Measurements from ENCODE around the gene ONECUT3.

Gene ONECUT3

GRCh38 chr19:1780272-1780958 is 27.1 kb downstream of the ONECUT3 start:
- Histone ChIP-seq H3K4me1 (ENCODE audit: control insufficient read depth in 1 of 2, insufficient read depth in 2 of 2, low read length in 2 of 2) (no peaks in the 10 kb centered on the region), H3K27ac (ENCODE audit: low read depth, low read length) (no peak overlapping the region), H3K4me3 (ENCODE audit: low read depth in 1 of 2, low read length in 2 of 2) (no peak overlapping the region), H3K36me3 (ENCODE audit: control insufficient read depth in 1 of 2, insufficient read depth in 2 of 2, low read length in 2 of 2) (no peaks in the 10 kb centered on the region), H3K27me3 (ENCODE audit: control insufficient read depth in 1 of 2, insufficient read depth in 2 of 2, low read length in 2 of 2) (peaks cover 39 to 44% of the 10 kb centered on the region in 2 donors), H3K9ac (ENCODE audit: low read depth in 1 of 2, low read length in 2 of 2) (no peak overlapping the region), H3K9me3 (ENCODE audit: control insufficient read depth in 1 of 2, low read length in 2 of 2) (peaks cover 4 to 5% of the 10 kb centered on the region in 2 donors)

GRCh38 chr19:1782521-1782920 is 29.2 kb downstream of the ONECUT3 start:
- no peak overlapping the region for H3K4me3 ChIP-seq (ENCODE audit: low read depth in 1 of 2, low read length in 2 of 2)
- H3K9me3 ChIP-seq (ENCODE audit: control insufficient read depth in 1 of 2, low read length in 2 of 2) = peaks cover 4 to 5% of the 10 kb centered on the region in 2 donors
- H3K27me3 ChIP-seq (ENCODE audit: control insufficient read depth in 1 of 2, insufficient read depth in 2 of 2, low read length in 2 of 2) = peaks cover 26 to 32% of the 10 kb centered on the region in 2 donors

GRCh38 chr19:1783354-1783753 is 30.0 kb downstream of the ONECUT3 start:
- Histone ChIP-seq H3K27me3 (ENCODE audit: control insufficient read depth in 1 of 2, insufficient read depth in 2 of 2, low read length in 2 of 2) (peaks cover 23 to 28% of the 10 kb centered on the region in 2 donors), H3K4me1 (ENCODE audit: control insufficient read depth in 1 of 2, insufficient read depth in 2 of 2, low read length in 2 of 2) (peaks cover 0 to 4% of the 10 kb centered on the region in 2 donors), H3K36me3 (ENCODE audit: control insufficient read depth in 1 of 2, insufficient read depth in 2 of 2, low read length in 2 of 2) (no peaks in the 10 kb centered on the region), H3K27ac (ENCODE audit: low read depth, low read length) (no peak overlapping the region), H3K4me3 (ENCODE audit: low read depth in 1 of 2, low read length in 2 of 2) (no peak overlapping the region), H3K9ac (ENCODE audit: low read depth in 1 of 2, low read length in 2 of 2) (no peak overlapping the region), H3K9me3 (ENCODE audit: control insufficient read depth in 1 of 2, low read length in 2 of 2) (peaks cover 4 to 5% of the 10 kb centered on the region in 2 donors)

More at GRCh38 chr19:1782521-1782920, 29.2 kb downstream of the ONECUT3 start:
- Histone ChIP-seq H3K4me1 (ENCODE audit: control insufficient read depth in 1 of 2, insufficient read depth in 2 of 2, low read length in 2 of 2) (peaks cover 0 to 4% of the 10 kb centered on the region in 2 donors), H3K36me3 (ENCODE audit: control insufficient read depth in 1 of 2, insufficient read depth in 2 of 2, low read length in 2 of 2) (no peaks in the 10 kb centered on the region), H3K27ac (ENCODE audit: low read depth, low read length) (no peak overlapping the region), H3K9ac (ENCODE audit: low read depth in 1 of 2, low read length in 2 of 2) (no peak overlapping the region)

- H3K27me3 ChIP-seq (ENCODE audit: control insufficient read depth in 1 of 2, insufficient read depth in 2 of 2, low read length in 2 of 2) = peaks cover 17 to 29% of the 10 kb centered on the region in 2 donors
- peaks cover 4 to 5% of the 10 kb centered on the region in 2 donors for H3K9me3 ChIP-seq (ENCODE audit: control insufficient read depth in 1 of 2, low read length in 2 of 2)
- no peak overlapping the region for H3K27ac ChIP-seq (ENCODE audit: low read depth, low read length)
- peaks cover 0 to 4% of the 10 kb centered on the region in 2 donors for H3K4me1 ChIP-seq (ENCODE audit: control insufficient read depth in 1 of 2, insufficient read depth in 2 of 2, low read length in 2 of 2)
- H3K4me3 ChIP-seq (ENCODE audit: low read depth in 1 of 2, low read length in 2 of 2) = no peak overlapping the region
- H3K9ac ChIP-seq (ENCODE audit: low read depth in 1 of 2, low read length in 2 of 2) = no peak overlapping the region
- H3K36me3 ChIP-seq (ENCODE audit: control insufficient read depth in 1 of 2, insufficient read depth in 2 of 2, low read length in 2 of 2) = no peaks in the 10 kb centered on the region
Observed at GRCh38 chr19:1783874-1784273, 30.6 kb downstream of the ONECUT3 start.

GRCh38 chr19:1785310-1785709 is 32.0 kb downstream of the ONECUT3 start:
- Histone ChIP-seq H3K9ac (ENCODE audit: low read depth in 1 of 2, low read length in 2 of 2) (no peak overlapping the region), H3K36me3 (ENCODE audit: control insufficient read depth in 1 of 2, insufficient read depth in 2 of 2, low read length in 2 of 2) (no peaks in the 10 kb centered on the region), H3K9me3 (ENCODE audit: control insufficient read depth in 1 of 2, low read length in 2 of 2) (peaks cover 4 to 5% of the 10 kb centered on the region in 2 donors), H3K4me1 (ENCODE audit: control insufficient read depth in 1 of 2, insufficient read depth in 2 of 2, low read length in 2 of 2) (peaks cover 0 to 4% of the 10 kb centered on the region in 2 donors), H3K27ac (ENCODE audit: low read depth, low read length) (no peak overlapping the region), H3K27me3 (ENCODE audit: control insufficient read depth in 1 of 2, insufficient read depth in 2 of 2, low read length in 2 of 2) (peaks cover 16 to 19% of the 10 kb centered on the region in 2 donors), H3K4me3 (ENCODE audit: low read depth in 1 of 2, low read length in 2 of 2) (no peak overlapping the region)

- H3K36me3 ChIP-seq (ENCODE audit: control insufficient read depth in 1 of 2, insufficient read depth in 2 of 2, low read length in 2 of 2) = no peaks in the 10 kb centered on the region
- H3K9me3 ChIP-seq (ENCODE audit: control insufficient read depth in 1 of 2, low read length in 2 of 2) = peaks cover 2 to 3% of the 10 kb centered on the region in 2 donors
- no peak overlapping the region for H3K9ac ChIP-seq (ENCODE audit: low read depth in 1 of 2, low read length in 2 of 2)
- peaks cover 0 to 4% of the 10 kb centered on the region in 2 donors for H3K4me1 ChIP-seq (ENCODE audit: control insufficient read depth in 1 of 2, insufficient read depth in 2 of 2, low read length in 2 of 2)
- H3K4me3 ChIP-seq (ENCODE audit: low read depth in 1 of 2, low read length in 2 of 2) = no peak overlapping the region
- H3K27ac ChIP-seq (ENCODE audit: low read depth, low read length) = no peak overlapping the region
- peaks cover 9 to 11% of the 10 kb centered on the region in 2 donors for H3K27me3 ChIP-seq (ENCODE audit: control insufficient read depth in 1 of 2, insufficient read depth in 2 of 2, low read length in 2 of 2)
Observed at GRCh38 chr19:1786668-1787067, 33.4 kb downstream of the ONECUT3 start.

- H3K9ac ChIP-seq (ENCODE audit: low read depth in 1 of 2, low read length in 2 of 2) = no peak overlapping the region
- no peaks in the 10 kb centered on the region for H3K9me3 ChIP-seq (ENCODE audit: control insufficient read depth in 1 of 2, low read length in 2 of 2)
- H3K4me3 ChIP-seq (ENCODE audit: low read depth in 1 of 2, low read length in 2 of 2) = no peak overlapping the region
- H3K4me1 ChIP-seq (ENCODE audit: control insufficient read depth in 1 of 2, insufficient read depth in 2 of 2, low read length in 2 of 2) = peaks cover 0 to 4% of the 10 kb centered on the region in 2 donors
- H3K36me3 ChIP-seq (ENCODE audit: control insufficient read depth in 1 of 2, insufficient read depth in 2 of 2, low read length in 2 of 2) = no peaks in the 10 kb centered on the region
- peaks cover 9 to 11% of the 10 kb centered on the region in 2 donors for H3K27me3 ChIP-seq (ENCODE audit: control insufficient read depth in 1 of 2, insufficient read depth in 2 of 2, low read length in 2 of 2)
- H3K27ac ChIP-seq (ENCODE audit: low read depth, low read length) = no peak overlapping the region
Observed at GRCh38 chr19:1787116-1787515, 33.8 kb downstream of the ONECUT3 start.

- H3K27me3 ChIP-seq (ENCODE audit: control insufficient read depth in 1 of 2, insufficient read depth in 2 of 2, low read length in 2 of 2) = peaks cover 3 to 7% of the 10 kb centered on the region in 2 donors
- no peak overlapping the region for H3K4me3 ChIP-seq (ENCODE audit: low read depth in 1 of 2, low read length in 2 of 2)
- H3K9ac ChIP-seq (ENCODE audit: low read depth in 1 of 2, low read length in 2 of 2) = no peak overlapping the region
- H3K9me3 ChIP-seq (ENCODE audit: control insufficient read depth in 1 of 2, low read length in 2 of 2) = no peaks in the 10 kb centered on the region
- no peak overlapping the region for H3K27ac ChIP-seq (ENCODE audit: low read depth, low read length)
- no peaks in the 10 kb centered on the region for H3K36me3 ChIP-seq (ENCODE audit: control insufficient read depth in 1 of 2, insufficient read depth in 2 of 2, low read length in 2 of 2)
- peaks cover 0 to 4% of the 10 kb centered on the region in 2 donors for H3K4me1 ChIP-seq (ENCODE audit: control insufficient read depth in 1 of 2, insufficient read depth in 2 of 2, low read length in 2 of 2)
Observed at GRCh38 chr19:1789261-1790041, 36.1 kb downstream of the ONECUT3 start.

GRCh38 chr19:1790054-1790792 is 36.9 kb downstream of the ONECUT3 start:
- H3K27me3 ChIP-seq (ENCODE audit: control insufficient read depth in 1 of 2, insufficient read depth in 2 of 2, low read length in 2 of 2) = peaks cover 3 to 8% of the 10 kb centered on the region in 2 donors
- H3K4me1 ChIP-seq (ENCODE audit: control insufficient read depth in 1 of 2, insufficient read depth in 2 of 2, low read length in 2 of 2) = peaks cover 0 to 4% of the 10 kb centered on the region in 2 donors
- H3K27ac ChIP-seq (ENCODE audit: low read depth, low read length) = no peak overlapping the region
- no peaks in the 10 kb centered on the region for H3K9me3 ChIP-seq (ENCODE audit: control insufficient read depth in 1 of 2, low read length in 2 of 2)
- H3K4me3 ChIP-seq (ENCODE audit: low read depth in 1 of 2, low read length in 2 of 2) = no peak overlapping the region
- no peaks in the 10 kb centered on the region for H3K36me3 ChIP-seq (ENCODE audit: control insufficient read depth in 1 of 2, insufficient read depth in 2 of 2, low read length in 2 of 2)
- no peak overlapping the region for H3K9ac ChIP-seq (ENCODE audit: low read depth in 1 of 2, low read length in 2 of 2)

Data from duodenal mucosa (tissue), 2 donors.